WTC11 (cell line): ENCODE measurements around the gene PXDC1.

Experiments used
- CTCF ChIP-seq: fragments of 200-600 bp; IDR thresholded peaks from 2 replicates; pipeline ENCODE4 v1.8.0; 2022; ENCODE audit warnings: antibody characterized with exemption
- JUN ChIP-seq: sonication (generic); formaldehyde crosslinking; IDR thresholded peaks from 2 replicates; pipeline ENCODE4 v1.8.0; 2023; ENCODE audit warnings: mild to moderate bottlenecking, missing genetic modification reagents
- PREB ChIP-seq: sonication (generic); formaldehyde crosslinking; IDR thresholded peaks from 2 replicates; pipeline ENCODE4 v1.8.1; 2022; ENCODE audit warnings: mild to moderate bottlenecking, missing genetic modification reagents, moderate library complexity, borderline replicate concordance
- TCF7 ChIP-seq: sonication (generic); formaldehyde crosslinking; IDR thresholded peaks from 2 replicates; pipeline ENCODE4 v1.8.0; 2022; ENCODE audit warnings: mild to moderate bottlenecking, low read depth, missing genetic modification reagents, moderate library complexity
- USF2 ChIP-seq: sonication (generic); formaldehyde crosslinking; IDR thresholded peaks from 2 replicates; pipeline ENCODE4 v1.8.1; 2023; ENCODE audit warnings: mild to moderate bottlenecking, missing genetic modification reagents, moderate library complexity
- ZNF138 ChIP-seq: sonication (generic); formaldehyde crosslinking; conservative IDR thresholded peaks from 2 replicates; pipeline ENCODE4 v1.8.1; 2022; ENCODE audit warnings: mild to moderate bottlenecking, moderate library complexity, missing genetic modification reagents
- TF ChIP-seq, protein P1 (sequence below): sonication (generic); formaldehyde crosslinking; IDR thresholded peaks from 2 replicates; pipeline ENCODE4 v1.8.0; 2022; ENCODE audit warnings: missing genetic modification reagents
- TF ChIP-seq, protein P2 (sequence below): sonication (generic); formaldehyde crosslinking; IDR thresholded peaks from 2 replicates; pipeline ENCODE4 v1.8.0; 2022; ENCODE audit warnings: mild to moderate bottlenecking, missing genetic modification reagents

DNA sequence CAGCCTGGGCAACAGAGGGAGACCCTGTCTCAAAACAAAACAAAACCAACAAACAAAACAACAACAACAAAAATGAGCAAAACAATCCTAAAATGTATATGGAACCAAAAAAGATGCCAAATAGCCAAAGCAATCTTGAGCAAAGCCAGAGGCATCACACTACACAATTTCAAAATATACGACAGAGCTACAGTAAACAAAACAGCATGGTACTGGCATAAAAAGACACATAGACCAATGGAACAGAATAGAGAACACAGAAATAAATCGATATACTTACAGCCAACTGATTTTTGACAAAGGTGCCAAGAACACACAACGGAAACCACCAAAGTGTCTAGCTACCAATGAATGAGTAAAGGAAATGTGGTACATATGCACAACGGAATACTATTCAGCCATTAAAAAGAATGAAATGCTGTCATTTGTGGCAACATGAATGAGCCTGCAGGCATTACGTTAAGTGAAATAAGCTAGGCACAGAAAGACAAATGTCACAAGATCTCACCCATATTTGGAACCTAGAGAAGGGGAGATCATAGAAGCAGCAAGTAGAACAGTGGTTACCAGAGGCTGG is 16.4 kb downstream of the PXDC1 start:
- TF ChIP-seq CTCF = no peak
- no peak for TF ChIP-seq TCF7 (CRISPR knock-in tag)
- TF ChIP-seq, protein P1, sequence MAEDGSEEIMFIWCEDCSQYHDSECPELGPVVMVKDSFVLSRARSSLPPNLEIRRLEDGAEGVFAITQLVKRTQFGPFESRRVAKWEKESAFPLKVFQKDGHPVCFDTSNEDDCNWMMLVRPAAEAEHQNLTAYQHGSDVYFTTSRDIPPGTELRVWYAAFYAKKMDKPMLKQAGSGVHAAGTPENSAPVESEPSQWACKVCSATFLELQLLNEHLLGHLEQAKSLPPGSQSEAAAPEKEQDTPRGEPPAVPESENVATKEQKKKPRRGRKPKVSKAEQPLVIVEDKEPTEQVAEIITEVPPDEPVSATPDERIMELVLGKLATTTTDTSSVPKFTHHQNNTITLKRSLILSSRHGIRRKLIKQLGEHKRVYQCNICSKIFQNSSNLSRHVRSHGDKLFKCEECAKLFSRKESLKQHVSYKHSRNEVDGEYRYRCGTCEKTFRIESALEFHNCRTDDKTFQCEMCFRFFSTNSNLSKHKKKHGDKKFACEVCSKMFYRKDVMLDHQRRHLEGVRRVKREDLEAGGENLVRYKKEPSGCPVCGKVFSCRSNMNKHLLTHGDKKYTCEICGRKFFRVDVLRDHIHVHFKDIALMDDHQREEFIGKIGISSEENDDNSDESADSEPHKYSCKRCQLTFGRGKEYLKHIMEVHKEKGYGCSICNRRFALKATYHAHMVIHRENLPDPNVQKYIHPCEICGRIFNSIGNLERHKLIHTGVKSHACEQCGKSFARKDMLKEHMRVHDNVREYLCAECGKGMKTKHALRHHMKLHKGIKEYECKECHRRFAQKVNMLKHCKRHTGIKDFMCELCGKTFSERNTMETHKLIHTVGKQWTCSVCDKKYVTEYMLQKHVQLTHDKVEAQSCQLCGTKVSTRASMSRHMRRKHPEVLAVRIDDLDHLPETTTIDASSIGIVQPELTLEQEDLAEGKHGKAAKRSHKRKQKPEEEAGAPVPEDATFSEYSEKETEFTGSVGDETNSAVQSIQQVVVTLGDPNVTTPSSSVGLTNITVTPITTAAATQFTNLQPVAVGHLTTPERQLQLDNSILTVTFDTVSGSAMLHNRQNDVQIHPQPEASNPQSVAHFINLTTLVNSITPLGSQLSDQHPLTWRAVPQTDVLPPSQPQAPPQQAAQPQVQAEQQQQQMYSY (CRISPR knock-in tag) = no peak
- TF ChIP-seq USF2 (CRISPR knock-in tag) = no peak
- no peak for TF ChIP-seq JUN (CRISPR knock-in tag)
- no peak for TF ChIP-seq ZNF138 (CRISPR knock-in tag)
- TF ChIP-seq, protein P2, sequence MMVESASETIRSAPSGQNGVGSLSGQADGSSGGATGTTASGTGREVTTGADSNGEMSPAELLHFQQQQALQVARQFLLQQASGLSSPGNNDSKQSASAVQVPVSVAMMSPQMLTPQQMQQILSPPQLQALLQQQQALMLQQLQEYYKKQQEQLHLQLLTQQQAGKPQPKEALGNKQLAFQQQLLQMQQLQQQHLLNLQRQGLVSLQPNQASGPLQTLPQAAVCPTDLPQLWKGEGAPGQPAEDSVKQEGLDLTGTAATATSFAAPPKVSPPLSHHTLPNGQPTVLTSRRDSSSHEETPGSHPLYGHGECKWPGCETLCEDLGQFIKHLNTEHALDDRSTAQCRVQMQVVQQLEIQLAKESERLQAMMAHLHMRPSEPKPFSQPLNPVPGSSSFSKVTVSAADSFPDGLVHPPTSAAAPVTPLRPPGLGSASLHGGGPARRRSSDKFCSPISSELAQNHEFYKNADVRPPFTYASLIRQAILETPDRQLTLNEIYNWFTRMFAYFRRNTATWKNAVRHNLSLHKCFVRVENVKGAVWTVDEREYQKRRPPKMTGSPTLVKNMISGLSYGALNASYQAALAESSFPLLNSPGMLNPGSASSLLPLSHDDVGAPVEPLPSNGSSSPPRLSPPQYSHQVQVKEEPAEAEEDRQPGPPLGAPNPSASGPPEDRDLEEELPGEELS (CRISPR knock-in tag) = no peak
- no peak for TF ChIP-seq PREB (CRISPR knock-in tag)
